GM21529 (cell line): ENCODE data around the gene AGBL5.

Experiments
- ATAC-seq: cut with Tn5 transposase; IDR thresholded peaks from one replicate; pipeline ENCODE4 v1.9.1; 2021; ENCODE audit not compliant: unreplicated experiment

The AGBL5 gene

DNA sequence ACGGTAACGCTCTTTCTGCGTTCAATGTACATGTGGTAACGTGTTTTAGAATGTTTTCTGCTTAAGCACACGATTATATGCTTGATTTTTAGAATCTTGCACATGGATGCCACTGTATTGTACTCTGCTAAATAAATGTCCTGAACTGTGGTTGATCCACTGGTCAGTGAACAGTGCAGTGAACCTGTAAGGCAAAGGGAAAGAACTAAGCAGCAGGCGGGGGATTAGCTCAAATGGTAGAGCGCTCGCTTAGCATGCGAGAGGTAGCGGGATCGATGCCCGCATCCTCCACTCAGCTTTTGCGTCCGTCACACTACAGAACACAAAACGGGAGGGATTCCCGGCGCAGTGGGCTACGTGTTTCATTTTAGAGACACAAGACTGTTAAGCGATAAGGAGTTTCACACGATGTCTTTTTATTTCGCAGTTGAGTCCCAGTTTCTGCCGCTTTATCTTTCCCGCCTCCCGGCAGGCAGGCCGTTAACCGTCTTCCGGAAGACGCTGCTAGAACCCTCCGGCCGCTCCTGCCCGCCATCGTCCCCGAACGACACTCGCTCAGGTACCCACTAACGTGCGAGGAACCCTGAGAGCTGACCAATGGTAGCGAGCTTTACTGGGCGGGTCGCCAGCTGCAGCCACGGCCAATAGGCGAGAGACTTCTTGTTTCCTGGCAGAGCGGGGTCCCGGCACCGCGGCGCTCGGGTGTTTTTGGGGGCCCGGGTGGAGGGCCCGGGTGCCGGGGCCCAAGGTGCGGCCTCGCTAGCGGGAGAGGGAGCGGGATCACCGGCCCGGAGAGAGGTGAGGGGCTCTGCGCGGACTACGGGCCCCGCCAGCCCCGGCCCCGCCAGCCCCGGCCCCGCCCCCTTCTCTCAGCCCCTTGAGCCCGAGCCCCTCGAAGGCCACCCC is at the start of gene AGBL5:
Gene AGBL5, plus strand, starts transcription at position 673 of the 906 bp plus-strand sequence. CDS start 1,291 bp downstream, outside the sequence.
- peak; percentile 69 for ATAC-seq

DNA sequence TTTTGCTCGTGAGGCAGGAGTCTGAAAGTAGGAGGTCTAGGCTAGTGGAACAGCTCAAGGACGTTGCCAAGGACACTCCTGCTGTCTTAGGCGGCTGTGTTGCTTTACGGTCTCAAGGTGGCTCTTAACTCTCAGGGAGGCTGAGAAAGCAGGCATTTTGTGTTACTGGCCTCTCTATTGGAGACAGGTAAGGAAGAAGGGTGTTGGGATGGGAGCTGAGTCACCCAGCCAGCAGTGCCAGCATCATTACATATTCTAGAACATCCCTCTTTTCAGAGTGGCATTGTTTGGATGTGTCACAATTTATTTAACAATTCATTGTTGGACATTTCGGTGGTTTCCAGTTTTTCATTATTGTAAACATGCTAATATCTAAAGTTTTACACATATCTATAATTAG is 49.5 kb upstream of the AGBL5 start:
- ATAC-seq, result no peak

GRCh38 chr2:27003007-27003406 is 48.5 kb upstream of the AGBL5 start:
- no peak for ATAC-seq

DNA sequence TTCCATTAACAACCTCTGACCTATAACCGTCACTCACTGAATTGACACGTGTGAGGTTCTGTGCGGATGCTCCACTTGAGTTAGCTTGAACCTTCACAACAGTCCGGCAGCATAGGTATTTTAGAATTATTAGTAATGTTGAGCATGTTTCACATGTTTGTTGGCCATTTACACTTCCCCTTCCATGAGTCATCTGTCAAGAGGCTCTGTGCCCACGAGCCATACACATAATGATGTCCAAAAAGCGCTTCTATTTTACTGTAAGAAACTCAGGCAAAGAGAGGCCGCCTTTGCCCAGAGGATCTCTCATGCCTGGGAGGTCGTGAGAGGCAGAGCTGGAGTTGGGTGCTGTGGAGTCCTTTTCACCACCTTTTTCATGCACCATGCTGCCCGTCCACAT is 47.6 kb upstream of the AGBL5 start:
- ATAC-seq, result no peak

DNA sequence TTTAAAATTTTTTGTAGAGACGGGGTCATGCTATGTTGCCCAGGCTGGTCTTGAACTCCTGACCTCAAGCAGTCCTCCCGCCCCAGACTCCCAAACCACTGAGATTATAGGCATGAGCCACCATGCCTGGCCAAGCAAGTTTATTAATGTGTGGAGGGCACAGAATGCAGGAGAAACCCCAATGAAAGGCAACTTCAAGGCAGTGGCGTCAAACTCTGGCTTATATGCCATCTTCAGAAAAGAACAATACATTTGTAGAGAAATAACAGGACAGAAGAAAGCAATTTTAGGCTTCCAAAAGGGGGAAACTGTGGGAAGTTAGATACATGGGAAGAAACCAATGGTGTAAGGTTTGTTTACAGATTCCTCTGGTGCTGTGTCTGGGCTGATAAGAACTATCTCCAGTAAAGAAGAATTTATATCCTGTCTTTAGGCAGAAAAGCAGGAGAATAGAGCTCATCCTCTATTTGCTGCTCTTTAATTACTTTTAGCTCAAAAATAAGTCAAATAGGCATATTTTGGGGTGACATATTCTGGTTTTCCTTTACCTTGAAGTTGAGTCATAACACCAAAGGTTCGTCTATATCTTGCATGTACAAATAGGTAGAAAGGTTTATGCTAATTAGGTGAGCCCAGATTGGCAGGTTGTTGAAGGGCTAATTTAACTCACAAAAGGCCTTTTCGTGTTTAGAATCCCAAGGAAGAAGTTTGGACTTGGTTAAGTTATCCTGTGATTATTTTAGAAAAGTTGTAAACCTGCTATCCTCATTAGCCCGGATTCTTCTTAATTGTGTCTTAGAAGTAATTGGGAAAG is 44.7 kb upstream of the AGBL5 start:
- ATAC-seq, result no peak

- ATAC-seq, result no peak
Observed at GRCh38 chr2:27007416-27008374, 43.8 kb upstream of the AGBL5 start.

DNA sequence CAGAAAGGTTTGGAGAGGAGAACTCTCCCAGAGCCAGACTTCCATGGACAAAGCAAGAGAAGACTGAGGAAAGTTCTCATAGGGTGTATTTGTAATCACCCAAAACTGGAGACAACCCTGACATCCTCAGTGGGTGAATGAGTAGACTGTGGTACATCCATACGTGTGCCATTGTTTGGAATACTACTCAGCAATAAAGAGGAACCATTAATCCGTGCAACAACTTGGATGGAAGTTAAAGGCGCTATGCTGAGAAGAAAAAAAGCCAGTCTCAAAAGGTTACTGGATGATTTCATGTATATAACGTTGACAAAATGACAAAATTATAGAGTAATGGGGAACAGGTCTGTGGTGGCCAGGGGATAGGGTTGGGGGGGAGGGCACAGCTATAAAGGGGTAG is 42.8 kb upstream of the AGBL5 start:
- ATAC-seq, result no peak

GRCh38 chr2:27009083-27009482 is 42.4 kb upstream of the AGBL5 start:
- ATAC-seq, result no peak

DNA sequence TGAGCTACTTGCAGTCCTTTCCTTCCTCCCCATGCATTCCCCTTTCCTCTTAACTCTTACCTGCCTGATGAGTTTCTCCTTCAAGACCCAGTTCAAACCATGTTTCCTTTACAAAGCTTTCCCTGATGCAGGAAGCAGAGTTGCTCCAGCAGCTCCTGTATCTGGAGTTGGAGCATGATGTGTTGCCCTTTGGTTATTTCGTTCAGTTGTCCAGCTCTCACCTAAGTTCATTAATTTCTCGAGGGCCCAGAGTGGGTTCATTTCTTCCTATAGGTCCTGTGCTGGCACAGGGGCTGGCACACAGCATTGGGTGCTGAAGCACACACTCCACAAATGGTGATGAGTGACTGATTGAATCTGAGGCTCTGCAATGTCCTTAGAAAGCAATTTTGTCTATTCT is 41.8 kb upstream of the AGBL5 start:
- ATAC-seq, result no peak

GRCh38 chr2:27010139-27010538 is 41.3 kb upstream of the AGBL5 start:
- no peak for ATAC-seq

DNA sequence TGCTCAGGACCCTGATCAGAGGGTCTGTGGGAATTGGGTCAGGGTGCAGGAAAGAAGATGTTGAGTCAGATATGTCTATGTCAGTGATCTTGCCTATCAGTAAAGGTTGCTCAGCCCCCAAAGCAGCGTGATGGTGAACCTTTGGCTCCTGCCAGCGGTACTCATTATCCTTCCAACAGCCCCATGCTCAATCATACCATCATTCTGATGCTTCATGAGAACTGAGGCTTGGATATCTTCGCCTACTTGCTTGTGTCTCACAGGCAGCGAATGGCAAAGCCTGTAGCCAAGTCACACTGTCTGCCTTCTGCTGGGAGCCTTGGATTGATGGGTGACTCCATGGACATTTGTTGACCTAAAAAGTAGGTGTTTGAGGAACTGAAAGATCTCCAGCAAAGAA is 37.7 kb upstream of the AGBL5 start:
- no peak for ATAC-seq

DNA sequence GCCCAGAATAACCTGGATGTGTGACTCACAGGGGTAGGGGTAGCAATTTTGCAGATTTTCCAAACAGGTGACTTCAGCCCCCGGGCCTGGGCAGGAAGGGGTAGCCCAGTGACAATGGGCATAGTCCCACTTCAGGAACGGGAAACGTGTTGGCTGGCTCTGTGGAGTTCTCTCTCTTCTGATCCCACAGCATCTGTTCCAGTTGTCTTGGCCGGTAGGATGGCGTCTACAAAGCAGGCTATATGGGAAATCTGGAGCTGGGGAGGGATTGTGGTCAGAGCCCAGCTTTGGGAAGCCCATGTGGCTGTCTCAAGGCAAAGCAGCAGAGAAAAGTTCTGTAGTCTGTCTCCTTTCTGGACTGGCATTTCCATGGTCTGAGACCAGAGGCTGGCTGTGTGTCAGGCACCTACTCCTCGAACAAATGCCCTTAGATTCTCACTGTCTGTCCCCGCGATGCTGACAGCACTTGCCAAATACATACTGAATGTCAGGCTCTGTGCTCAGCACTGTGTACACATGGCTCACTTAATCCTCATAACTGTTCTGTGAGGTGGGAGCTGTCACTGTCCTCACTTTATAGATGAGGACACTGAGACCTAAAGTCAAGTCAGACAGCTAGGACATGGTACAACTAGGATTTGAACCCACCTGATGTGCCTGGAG is 36.6 kb upstream of the AGBL5 start:
- ATAC-seq, result no peak

GRCh38 chr2:27016801-27017325 is 34.6 kb upstream of the AGBL5 start:
- ATAC-seq, result no peak

DNA sequence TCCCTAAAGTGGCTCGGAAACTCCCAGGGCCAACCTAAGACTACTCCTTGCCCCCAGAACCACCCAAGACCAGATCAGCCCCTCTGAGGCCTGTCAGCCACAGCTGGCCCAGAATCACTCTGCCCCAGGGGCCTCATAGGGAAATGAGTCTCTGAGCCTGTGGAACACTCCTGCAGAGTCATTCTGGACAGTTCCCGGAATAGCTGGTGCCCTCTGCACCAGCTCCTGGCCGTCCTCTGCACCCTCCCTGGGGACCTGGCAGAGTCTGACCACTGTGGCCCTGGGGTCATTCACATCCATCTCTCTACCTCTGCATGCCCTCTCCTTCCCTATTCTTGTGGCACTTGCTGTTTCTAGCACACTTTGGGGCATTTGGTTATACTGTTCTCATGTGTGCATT is 33.3 kb upstream of the AGBL5 start:
- no peak for ATAC-seq

DNA sequence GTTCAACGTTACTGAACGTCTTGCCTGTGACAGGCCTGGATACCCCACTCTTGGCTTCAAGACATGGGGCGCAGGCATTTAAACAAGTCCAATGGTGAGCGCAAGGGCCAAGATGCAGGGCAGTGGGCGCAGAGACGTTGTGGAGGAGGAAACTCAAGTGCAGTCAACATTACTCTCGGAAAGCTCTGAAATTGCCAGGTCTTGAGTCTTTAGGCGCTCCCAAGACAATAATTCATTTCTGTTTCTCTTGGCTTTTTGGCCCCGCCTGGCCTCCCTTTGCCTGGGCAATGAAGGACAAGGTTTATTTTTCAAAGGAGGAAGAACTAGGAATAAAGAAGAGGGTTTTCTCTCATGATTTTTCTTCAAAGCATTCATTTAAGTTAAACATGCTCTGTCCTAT is 32.0 kb upstream of the AGBL5 start:
- ATAC-seq, result no peak

DNA sequence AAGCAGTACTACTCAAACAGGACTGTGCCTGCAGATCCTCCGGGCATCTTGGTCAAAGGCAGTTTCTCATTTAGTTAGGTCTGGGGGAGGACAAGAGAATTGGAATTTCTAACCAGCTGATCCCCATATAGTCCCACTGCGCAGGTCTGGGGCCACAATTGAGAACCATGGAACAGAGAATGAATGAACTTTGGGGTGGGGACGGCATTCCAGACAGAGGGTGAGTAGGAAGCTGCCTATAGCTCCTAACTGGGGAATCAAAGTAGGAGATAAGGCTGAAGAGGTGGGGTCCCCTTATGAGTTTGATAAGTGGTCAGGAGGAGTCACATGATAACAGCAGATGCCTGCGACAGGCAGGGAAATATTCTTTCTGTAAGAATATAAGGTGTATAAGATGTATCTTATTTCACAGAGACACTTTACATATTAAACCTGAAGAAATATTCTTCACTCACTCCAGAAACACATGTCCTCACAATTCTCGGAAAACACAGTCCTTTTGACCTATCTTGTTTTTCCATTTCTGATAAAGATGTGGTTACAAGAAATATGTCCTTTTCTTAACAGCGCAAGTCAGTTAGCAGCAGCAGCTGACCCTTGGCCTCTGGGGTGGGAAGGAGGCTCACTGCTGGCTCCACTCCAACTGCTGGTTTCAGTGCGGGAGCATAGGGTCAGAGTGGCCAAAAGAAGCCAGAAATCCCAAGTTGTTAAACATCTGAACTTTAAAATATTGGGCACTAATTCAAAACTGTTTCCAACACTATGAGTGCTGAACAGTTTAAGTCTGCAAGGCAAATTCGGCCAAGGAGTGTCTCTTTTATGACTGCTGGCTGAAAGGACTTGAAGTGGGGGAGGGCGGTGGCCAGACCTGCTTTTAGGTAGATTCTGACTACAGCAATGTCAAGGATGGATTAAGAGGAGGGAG is 31.3 kb upstream of the AGBL5 start:
- no peak for ATAC-seq

DNA sequence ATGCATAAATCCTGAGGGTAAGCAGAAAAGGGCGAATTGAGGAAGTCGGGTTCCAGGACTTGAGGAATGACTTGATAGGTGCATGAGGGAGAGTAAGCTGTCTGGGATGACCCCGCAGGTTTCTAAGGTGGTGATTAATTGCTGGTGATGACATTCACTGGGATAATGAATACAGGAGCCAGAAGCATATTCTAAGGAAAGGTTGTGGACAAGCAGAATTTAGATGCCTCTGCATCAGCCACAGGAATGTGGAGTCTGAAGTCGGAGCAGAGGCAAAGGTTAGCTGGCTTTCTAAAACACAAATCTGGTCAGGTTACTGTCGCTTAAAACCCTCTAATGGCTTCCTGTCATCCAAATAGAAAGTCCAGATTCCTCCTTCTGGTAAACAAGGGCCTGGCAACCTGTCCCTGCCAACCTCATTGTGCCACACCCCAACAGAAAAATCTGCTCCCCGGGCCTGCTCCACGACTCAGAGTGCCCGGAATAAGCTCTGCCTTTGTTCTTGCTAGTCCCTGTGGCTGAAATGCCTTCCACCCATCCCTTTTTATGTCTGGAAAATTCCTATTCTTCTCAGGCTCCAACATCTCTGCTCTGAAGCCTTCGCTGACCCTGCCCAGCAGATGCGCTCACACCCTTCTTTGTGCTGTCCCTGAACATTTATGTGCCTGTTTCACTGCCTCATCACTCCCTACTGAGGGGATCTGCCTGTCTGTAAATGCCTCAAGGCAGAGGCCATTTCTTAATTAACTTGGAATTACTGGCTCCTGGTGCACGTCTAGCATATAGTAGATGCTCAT is 30.0 kb upstream of the AGBL5 start:
- ATAC-seq, result no peak

DNA sequence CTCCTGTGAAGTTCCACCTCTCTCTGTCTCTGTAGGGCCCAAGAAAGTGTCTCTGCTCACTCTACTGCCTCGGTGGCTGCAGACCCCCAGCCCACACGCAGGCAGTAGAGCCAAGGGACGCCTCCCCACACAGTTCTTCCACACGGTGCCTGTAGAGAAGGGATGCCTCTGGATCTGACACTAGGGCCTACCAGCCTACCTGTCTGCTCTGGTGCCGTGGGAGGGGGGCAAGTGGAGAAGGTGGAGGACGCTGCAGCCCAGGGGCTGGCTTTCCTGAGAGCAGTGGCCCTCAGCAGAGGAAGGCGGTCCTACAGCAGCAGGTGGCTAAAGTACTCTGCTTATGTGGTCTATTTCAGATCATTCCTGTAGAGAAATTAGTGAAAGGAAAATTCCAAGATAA is 27.7 kb upstream of the AGBL5 start:
- ATAC-seq, result no peak
